ENCODE results near the gene C7. TPM values are rescaled to one million over a fixed set of nuclear protein-coding genes. Genes with fewer than 3 reads are reported as not detected.

C7 gene
- total and polyA plus RNA-seq, 2 experiments from 2014 or later: 0.05 to 0.07 TPM

DNA sequence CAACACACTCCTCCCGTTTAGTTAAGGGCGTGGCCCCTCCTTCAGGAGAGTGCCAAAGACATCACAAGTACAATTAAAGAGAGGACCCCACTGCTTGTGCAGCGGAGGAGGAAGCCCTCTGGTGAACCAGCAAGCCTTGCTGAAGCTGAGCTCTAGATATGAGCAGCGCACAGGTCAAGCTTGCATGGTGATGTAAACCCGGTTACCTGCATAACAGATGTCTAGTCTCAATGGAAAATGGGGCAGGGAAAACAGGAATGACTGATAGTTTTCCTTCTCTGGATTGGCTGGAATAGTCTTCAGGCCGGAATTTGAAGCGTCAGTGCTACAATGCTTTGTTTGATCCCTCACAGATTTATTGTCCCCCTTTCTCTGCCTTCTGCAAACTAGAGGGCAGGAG, 95.6 kb downstream of the C7 start:
- Mint-ChIP-seq H3K27ac (no peak overlapping the region), H3K36me3 (ENCODE audit: low read depth) (no peaks in the 10 kb centered on the region), H3K27me3 (ENCODE audit: insufficient read depth, low read depth, poor library complexity) (no peaks in the 10 kb centered on the region), H3K9me3 (no peaks in the 10 kb centered on the region; the same call in 1 of the 3 replicates), H3K4me3 (no peak overlapping the region), H3K4me1 (no peaks in the 10 kb centered on the region)
- 0 out of 2 replicates have a peak overlapping the region, but pooled peaks have one; percentile 47 for H2AFZ ChIP-seq
- TF ChIP-seq STAT1 (IDR thresholded peaks at IDR 0.05; ENCODE audit: unreplicated experiment): no peak
- no peak for TF ChIP-seq ZNF462 (CRISPR knock-in tag; IDR thresholded peaks at IDR 0.05)
- no peak for TF ChIP-seq ZNF114 (CRISPR knock-in tag; IDR thresholded peaks at IDR 0.05)
- TF ChIP-seq CTCF (conservative IDR thresholded peaks at IDR 0.05; ENCODE audit: low read depth in 2 of 2): no peak
- TF ChIP-seq JUNB (IDR thresholded peaks at IDR 0.05; ENCODE audit: unreplicated experiment): no peak
- TF ChIP-seq POLR2AphosphoS5 (IDR thresholded peaks at IDR 0.05; ENCODE audit: low read depth): no peak
- no peak for TF ChIP-seq REST (IDR thresholded peaks at IDR 0.05; ENCODE audit: unreplicated experiment)
- no peak overlapping the region for H3K27ac ChIP-seq (ENCODE audit: low read depth)
- no peaks in the 10 kb centered on the region for H3K36me3 ChIP-seq (ENCODE audit: insufficient read depth)
- H4K20me1 ChIP-seq (replicated peaks; ENCODE audit: insufficient read depth): no peaks in the 10 kb centered on the region
- DNase-seq (ENCODE audit: low spot score) (no peak), ATAC-seq (no peak)
- H3K4me2 ChIP-seq: no peak overlapping the region
- H3F3A ChIP-seq (replicated peaks; ENCODE audit: low read depth): no peaks in the 10 kb centered on the region
- H3K79me2 ChIP-seq (replicated peaks; ENCODE audit: insufficient read depth): no peaks in the 10 kb centered on the region
- no peaks in the 10 kb centered on the region for H3K27me3 ChIP-seq (ENCODE audit: insufficient read depth)
- no peaks in the 10 kb centered on the region for H3K4me1 ChIP-seq (ENCODE audit: insufficient read depth)
- 0 out of 2 replicates have a peak, but pooled peaks cover 11% of the 10 kb centered on the region for H3K9me2 ChIP-seq (ENCODE audit: insufficient read depth)
- H3K4me3 ChIP-seq: no peak overlapping the region

Data from GM23338 (cell line).